ENCODE results near the gene LPCAT1.

The LPCAT1 gene

GRCh38 chr5:1485579-1486118 lies 38.1 kb downstream of the LPCAT1 start:
- TF ChIP-seq CTCF (IDR thresholded peaks at IDR 0.05; ENCODE audit: insufficient read depth, low read depth, low read length, missing control alignments): no peak
- H3K4me3 ChIP-seq (ENCODE audit: low read depth, low read length): peak overlapping the region; percentile 73
- DNase-seq (ENCODE audit: low read depth): no peak

- peak overlapping the region; percentile 73 for H3K4me3 ChIP-seq (ENCODE audit: low read depth, low read length)
- no peak for TF ChIP-seq CTCF (IDR thresholded peaks at IDR 0.05; ENCODE audit: insufficient read depth, low read depth, low read length, missing control alignments)
- DNase-seq (ENCODE audit: low read depth): peak; percentile 91
Measured at GRCh38 chr5:1484730-1485578, 38.8 kb downstream of the LPCAT1 start.

- no peak for TF ChIP-seq CTCF (IDR thresholded peaks at IDR 0.05; ENCODE audit: insufficient read depth, low read depth, low read length, missing control alignments)
- no peak for DNase-seq (ENCODE audit: low read depth)
- peak overlapping the region; percentile 73 for H3K4me3 ChIP-seq (ENCODE audit: low read depth, low read length)
Measured at GRCh38 chr5:1483856-1484729, 39.7 kb downstream of the LPCAT1 start.

GRCh38 chr5:1483064-1483463 lies 40.7 kb downstream of the LPCAT1 start:
- DNase-seq (ENCODE audit: low read depth): no peak
- H3K4me3 ChIP-seq (ENCODE audit: low read depth, low read length): no peak overlapping the region
- TF ChIP-seq CTCF (IDR thresholded peaks at IDR 0.05; ENCODE audit: insufficient read depth, low read depth, low read length, missing control alignments): no peak

GRCh38 chr5:1481959-1482331 lies 41.8 kb downstream of the LPCAT1 start:
- TF ChIP-seq CTCF (IDR thresholded peaks at IDR 0.05; ENCODE audit: insufficient read depth, low read depth, low read length, missing control alignments): no peak
- DNase-seq (ENCODE audit: low read depth): no peak
- 0 out of 2 replicates have a peak overlapping the region, but pooled peaks have one; percentile 14 for H3K4me3 ChIP-seq (ENCODE audit: low read depth, low read length)

GRCh38 chr5:1481266-1481958 lies 42.3 kb downstream of the LPCAT1 start:
- no peak for DNase-seq (ENCODE audit: low read depth)
- H3K4me3 ChIP-seq (ENCODE audit: low read depth, low read length): no peak overlapping the region
- no peak for TF ChIP-seq CTCF (IDR thresholded peaks at IDR 0.05; ENCODE audit: insufficient read depth, low read depth, low read length, missing control alignments)

Data from GM12865 (cell line).